ENCODE results near the gene ADD2.
"Not testable (repeated sequence)": the region's sequence is repeated elsewhere in the genome, so short reads cannot be mapped to it uniquely, and the experiment has no call there.

Gene ADD2

GRCh38 chr2:70641263-70641784 lies 126.7 kb downstream of the ADD2 start:
- DNase-seq (ENCODE audit: low read depth in 2 of 2): no peak

GRCh38 chr2:70639841-70640436 lies 128.1 kb downstream of the ADD2 start:
- DNase-seq (ENCODE audit: low read depth in 2 of 2): no peak

GRCh38 chr2:70638561-70638960 lies 129.4 kb downstream of the ADD2 start:
- no peak for DNase-seq (ENCODE audit: low read depth in 2 of 2)

GRCh38 chr2:70633508-70633907 lies 134.5 kb downstream of the ADD2 start:
- DNase-seq (ENCODE audit: low read depth in 2 of 2): no peak

- DNase-seq (ENCODE audit: low read depth in 2 of 2): no peak
Measured at GRCh38 chr2:70632966-70633365, 135.0 kb downstream of the ADD2 start.

GRCh38 chr2:70632388-70632787 lies 135.6 kb downstream of the ADD2 start:
- no peak for DNase-seq (ENCODE audit: low read depth in 2 of 2)

- no peak for DNase-seq (ENCODE audit: low read depth in 2 of 2)
Measured at GRCh38 chr2:70630761-70631160, 137.2 kb downstream of the ADD2 start.

GRCh38 chr2:70627211-70627898 lies 140.6 kb downstream of the ADD2 start:
- DNase-seq (ENCODE audit: low read depth in 2 of 2): no peak

GRCh38 chr2:70626254-70626990 lies 141.6 kb downstream of the ADD2 start:
- no peak for DNase-seq (ENCODE audit: low read depth in 2 of 2)

- DNase-seq (ENCODE audit: low read depth in 2 of 2): not testable (repeated sequence)
Measured at GRCh38 chr2:70621536-70621935, 146.5 kb downstream of the ADD2 start.

- DNase-seq (ENCODE audit: low read depth in 2 of 2): no peak
Measured at GRCh38 chr2:70620020-70620419, 148.0 kb downstream of the ADD2 start.

- no peak for DNase-seq (ENCODE audit: low read depth in 2 of 2)
Measured at GRCh38 chr2:70619167-70619566, 148.8 kb downstream of the ADD2 start.

GRCh38 chr2:70616168-70616694 lies 151.8 kb downstream of the ADD2 start:
- DNase-seq (ENCODE audit: low read depth in 2 of 2): no peak

GRCh38 chr2:70615222-70615621 lies 152.8 kb downstream of the ADD2 start:
- DNase-seq (ENCODE audit: low read depth in 2 of 2): no peak

- no peak for DNase-seq (ENCODE audit: low read depth in 2 of 2)
Measured at GRCh38 chr2:70613521-70613920, 154.5 kb downstream of the ADD2 start.

GRCh38 chr2:70612574-70612973 lies 155.4 kb downstream of the ADD2 start:
- no peak for DNase-seq (ENCODE audit: low read depth in 2 of 2)

- no peak for DNase-seq (ENCODE audit: low read depth in 2 of 2)
Measured at GRCh38 chr2:70608373-70608772, 159.6 kb downstream of the ADD2 start.

- no peak for DNase-seq (ENCODE audit: low read depth in 2 of 2)
Measured at GRCh38 chr2:70607121-70607561, 160.9 kb downstream of the ADD2 start.
